ENCODE results near the gene LIMS3.
"Not testable (repeated sequence)": the region's sequence is repeated elsewhere in the genome, so short reads cannot be mapped to it uniquely, and the experiment has no call there.

LIMS3 gene

DNA sequence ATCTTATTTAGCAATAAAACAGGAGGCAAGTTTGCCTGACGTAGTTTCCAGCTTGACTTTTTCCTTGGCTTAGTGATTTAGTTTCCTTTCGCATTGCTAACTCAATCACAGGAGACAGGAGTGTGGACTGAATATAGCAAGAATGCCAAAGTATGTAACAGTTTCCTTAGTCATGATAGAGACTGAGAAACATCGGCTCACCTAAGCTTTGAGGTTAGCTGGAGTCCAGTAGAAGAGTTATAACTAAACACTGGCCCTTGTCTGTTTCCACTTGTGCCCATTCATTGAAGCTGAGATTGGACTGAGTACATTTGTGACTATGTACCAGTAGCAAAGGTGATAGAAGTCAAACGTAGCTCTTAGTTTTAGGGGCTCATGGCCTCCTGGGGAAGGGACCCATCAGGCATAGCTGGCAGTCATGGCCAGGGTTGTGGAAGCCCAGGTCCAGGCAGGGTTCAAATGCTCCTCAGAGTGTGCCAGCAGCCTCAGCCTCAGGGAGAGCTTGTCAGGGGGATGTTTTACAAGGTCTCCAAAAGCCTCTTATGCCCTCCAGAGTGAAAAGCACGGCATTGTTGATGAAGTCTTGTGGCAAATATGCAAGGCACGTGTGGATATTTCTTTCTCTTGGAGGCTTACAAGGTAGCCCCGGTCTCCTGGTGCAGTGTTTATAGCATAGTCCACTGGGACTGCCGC lies 573 bp upstream of the LIMS3 start:
- not testable (repeated sequence) for H3K27me3 ChIP-seq (ENCODE audit: low read depth, low read length); H3K4me3 ChIP-seq (ENCODE audit: low read depth in 1 of 2, low read length in 2 of 2); H3K36me3 ChIP-seq (ENCODE audit: control insufficient read depth in 1 of 2, insufficient read depth in 2 of 2, low read length in 2 of 2); H3K27ac ChIP-seq (ENCODE audit: low read length); H3K9me3 ChIP-seq (ENCODE audit: control insufficient read depth in 1 of 2, low read length in 2 of 2); H3K4me1 ChIP-seq (ENCODE audit: control insufficient read depth in 1 of 2, insufficient read depth in 2 of 2, low read length in 2 of 2)

DNA sequence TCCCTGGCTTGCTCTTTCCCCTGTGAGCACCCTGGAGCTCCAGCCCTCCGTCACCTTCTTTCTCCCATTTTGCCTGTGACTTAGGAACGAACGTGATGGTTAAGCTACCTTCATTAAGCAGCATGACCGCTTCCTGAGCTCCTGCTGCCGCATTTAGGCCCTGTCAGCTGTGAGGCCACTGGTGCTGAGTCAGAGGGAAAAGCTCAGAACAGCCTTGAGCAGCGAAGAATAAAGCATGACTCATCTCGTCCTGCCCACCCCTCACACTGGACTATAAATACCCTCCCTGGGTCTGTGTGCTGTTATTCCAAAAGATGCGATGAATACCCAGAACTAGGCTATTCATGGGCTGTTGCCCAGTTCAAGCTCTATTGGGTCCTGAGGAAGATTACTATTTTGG lies 7.3 kb downstream of the LIMS3 start:
- not testable (repeated sequence) for H3K36me3 ChIP-seq (ENCODE audit: control insufficient read depth in 1 of 2, insufficient read depth in 2 of 2, low read length in 2 of 2); H3K27ac ChIP-seq (ENCODE audit: low read length); H3K9me3 ChIP-seq (ENCODE audit: control insufficient read depth in 1 of 2, low read length in 2 of 2); H3K4me1 ChIP-seq (ENCODE audit: control insufficient read depth in 1 of 2, insufficient read depth in 2 of 2, low read length in 2 of 2); H3K4me3 ChIP-seq (ENCODE audit: low read depth in 1 of 2, low read length in 2 of 2); H3K27me3 ChIP-seq (ENCODE audit: low read depth, low read length)

DNA sequence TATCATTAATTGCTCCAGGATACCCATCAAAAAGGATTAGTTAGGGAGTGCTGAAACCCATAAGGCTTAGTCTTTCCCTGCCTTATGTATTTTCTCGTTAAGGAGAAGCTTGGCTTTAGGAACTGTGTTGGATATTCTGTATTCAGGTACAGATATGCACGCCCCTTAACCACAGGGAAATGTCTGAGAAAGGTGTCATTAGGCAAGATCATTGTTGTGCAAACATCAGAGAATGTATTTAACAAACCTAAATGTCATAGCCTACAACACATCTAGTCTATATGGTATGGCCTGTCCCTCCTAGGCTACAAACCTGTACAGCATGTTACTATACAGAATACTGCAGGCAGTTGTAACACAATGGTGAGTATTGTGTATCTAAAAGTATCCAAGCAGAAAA lies 10.1 kb downstream of the LIMS3 start:
- not testable (repeated sequence) for H3K4me3 ChIP-seq (ENCODE audit: low read depth in 1 of 2, low read length in 2 of 2); H3K27ac ChIP-seq (ENCODE audit: low read length); H3K4me1 ChIP-seq (ENCODE audit: control insufficient read depth in 1 of 2, insufficient read depth in 2 of 2, low read length in 2 of 2); H3K36me3 ChIP-seq (ENCODE audit: control insufficient read depth in 1 of 2, insufficient read depth in 2 of 2, low read length in 2 of 2); H3K27me3 ChIP-seq (ENCODE audit: low read depth, low read length); H3K9me3 ChIP-seq (ENCODE audit: control insufficient read depth in 1 of 2, low read length in 2 of 2)

GRCh38 chr2:109910789-109911188 lies 12.3 kb downstream of the LIMS3 start:
- H3K27ac ChIP-seq (ENCODE audit: low read length); H3K27me3 ChIP-seq (ENCODE audit: low read depth, low read length); H3K9me3 ChIP-seq (ENCODE audit: control insufficient read depth in 1 of 2, low read length in 2 of 2); H3K4me3 ChIP-seq (ENCODE audit: low read depth in 1 of 2, low read length in 2 of 2); H3K4me1 ChIP-seq (ENCODE audit: control insufficient read depth in 1 of 2, insufficient read depth in 2 of 2, low read length in 2 of 2); H3K36me3 ChIP-seq (ENCODE audit: control insufficient read depth in 1 of 2, insufficient read depth in 2 of 2, low read length in 2 of 2): not testable (repeated sequence)

- H3K27me3 ChIP-seq (ENCODE audit: low read depth, low read length); H3K27ac ChIP-seq (ENCODE audit: low read length); H3K9me3 ChIP-seq (ENCODE audit: control insufficient read depth in 1 of 2, low read length in 2 of 2); H3K36me3 ChIP-seq (ENCODE audit: control insufficient read depth in 1 of 2, insufficient read depth in 2 of 2, low read length in 2 of 2); H3K4me3 ChIP-seq (ENCODE audit: low read depth in 1 of 2, low read length in 2 of 2); H3K4me1 ChIP-seq (ENCODE audit: control insufficient read depth in 1 of 2, insufficient read depth in 2 of 2, low read length in 2 of 2): not testable (repeated sequence)
These were observed 15.4 kb downstream of the LIMS3 start for GRCh38 chr2:109913911-109914310.

- not testable (repeated sequence) for H3K27me3 ChIP-seq (ENCODE audit: low read depth, low read length); H3K27ac ChIP-seq (ENCODE audit: low read length); H3K4me3 ChIP-seq (ENCODE audit: low read depth in 1 of 2, low read length in 2 of 2); H3K36me3 ChIP-seq (ENCODE audit: control insufficient read depth in 1 of 2, insufficient read depth in 2 of 2, low read length in 2 of 2); H3K4me1 ChIP-seq (ENCODE audit: control insufficient read depth in 1 of 2, insufficient read depth in 2 of 2, low read length in 2 of 2); H3K9me3 ChIP-seq (ENCODE audit: control insufficient read depth in 1 of 2, low read length in 2 of 2)
These were observed 16.1 kb downstream of the LIMS3 start for GRCh38 chr2:109914552-109914951.

- not testable (repeated sequence) for H3K9me3 ChIP-seq (ENCODE audit: control insufficient read depth in 1 of 2, low read length in 2 of 2); H3K27ac ChIP-seq (ENCODE audit: low read length); H3K27me3 ChIP-seq (ENCODE audit: low read depth, low read length); H3K4me1 ChIP-seq (ENCODE audit: control insufficient read depth in 1 of 2, insufficient read depth in 2 of 2, low read length in 2 of 2); H3K36me3 ChIP-seq (ENCODE audit: control insufficient read depth in 1 of 2, insufficient read depth in 2 of 2, low read length in 2 of 2); H3K4me3 ChIP-seq (ENCODE audit: low read depth in 1 of 2, low read length in 2 of 2)
These were observed 17.3 kb downstream of the LIMS3 start for GRCh38 chr2:109915830-109916229.

GRCh38 chr2:109920162-109920561 lies 21.7 kb downstream of the LIMS3 start:
- not testable (repeated sequence) for H3K27me3 ChIP-seq (ENCODE audit: low read depth, low read length); H3K4me1 ChIP-seq (ENCODE audit: control insufficient read depth in 1 of 2, insufficient read depth in 2 of 2, low read length in 2 of 2); H3K4me3 ChIP-seq (ENCODE audit: low read depth in 1 of 2, low read length in 2 of 2)

DNA sequence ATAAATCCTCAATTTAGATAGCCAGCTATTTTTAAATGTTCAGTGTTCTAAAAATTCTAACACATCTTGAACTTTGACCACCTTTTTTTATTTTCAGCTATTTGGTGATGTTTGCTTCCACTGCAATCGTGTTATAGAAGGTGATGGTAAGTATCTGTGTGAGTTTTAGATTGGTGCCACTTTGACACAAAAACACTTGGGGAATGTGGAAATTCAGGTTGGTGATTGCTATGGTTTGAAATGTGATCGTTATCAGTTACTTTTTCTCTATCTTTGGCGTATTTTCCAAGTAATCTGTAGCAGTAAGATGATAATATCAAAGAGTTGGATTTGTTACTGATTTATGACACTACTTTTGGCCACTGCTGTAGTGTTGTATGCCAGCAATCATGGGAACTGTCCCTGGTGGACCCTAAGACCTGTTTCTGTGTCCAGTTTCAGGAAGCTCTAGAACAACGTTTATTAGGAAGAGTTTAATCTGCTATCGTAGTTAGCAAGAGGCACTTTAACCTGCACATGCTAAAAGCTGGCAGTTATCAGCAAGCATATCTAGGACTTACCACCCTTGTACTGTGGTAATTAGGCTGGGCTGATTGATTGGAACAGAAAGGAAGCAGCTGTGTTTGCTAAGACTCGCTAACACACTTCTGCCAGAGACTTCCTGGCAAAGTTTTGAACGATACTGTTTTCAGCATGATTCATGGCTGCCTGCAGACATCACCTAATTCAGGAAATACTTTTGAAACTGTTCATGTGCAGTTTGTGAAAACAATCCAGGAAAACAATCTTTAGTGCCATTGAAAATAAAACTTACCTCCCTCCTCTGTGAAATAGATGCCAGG lies 23.3 kb downstream of the LIMS3 start:
- not testable (repeated sequence) for H3K27me3 ChIP-seq (ENCODE audit: low read depth, low read length); H3K4me1 ChIP-seq (ENCODE audit: control insufficient read depth in 1 of 2, insufficient read depth in 2 of 2, low read length in 2 of 2); H3K36me3 ChIP-seq (ENCODE audit: control insufficient read depth in 1 of 2, insufficient read depth in 2 of 2, low read length in 2 of 2); H3K27ac ChIP-seq (ENCODE audit: low read length); H3K4me3 ChIP-seq (ENCODE audit: low read depth in 1 of 2, low read length in 2 of 2); H3K9me3 ChIP-seq (ENCODE audit: control insufficient read depth in 1 of 2, low read length in 2 of 2)

More at GRCh38 chr2:109920162-109920561, 21.7 kb downstream of the LIMS3 start:
- H3K27ac ChIP-seq (ENCODE audit: low read length); H3K9me3 ChIP-seq (ENCODE audit: control insufficient read depth in 1 of 2, low read length in 2 of 2); H3K36me3 ChIP-seq (ENCODE audit: control insufficient read depth in 1 of 2, insufficient read depth in 2 of 2, low read length in 2 of 2): not testable (repeated sequence)

DNA sequence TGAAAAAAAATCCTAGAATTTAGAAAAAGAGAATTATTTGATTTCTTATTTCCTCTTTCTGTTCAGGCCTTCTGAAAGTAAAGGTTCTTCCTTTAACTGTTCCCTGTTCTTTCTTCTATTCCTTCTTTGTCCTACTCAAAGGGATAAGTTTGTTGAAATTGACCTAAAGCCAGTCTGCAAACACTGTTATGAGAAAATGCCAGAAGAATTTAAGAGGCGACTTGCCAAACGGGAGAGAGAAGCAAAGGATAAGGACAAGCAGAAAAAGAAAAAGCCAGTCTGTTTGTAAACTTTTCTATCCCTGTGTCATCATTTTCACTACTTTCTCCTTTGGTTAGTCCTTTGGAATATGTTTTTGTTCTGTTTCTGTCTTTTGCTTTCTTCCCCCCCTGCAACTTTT lies 26.0 kb downstream of the LIMS3 start:
- H3K27me3 ChIP-seq (ENCODE audit: low read depth, low read length); H3K4me1 ChIP-seq (ENCODE audit: control insufficient read depth in 1 of 2, insufficient read depth in 2 of 2, low read length in 2 of 2); H3K36me3 ChIP-seq (ENCODE audit: control insufficient read depth in 1 of 2, insufficient read depth in 2 of 2, low read length in 2 of 2); H3K27ac ChIP-seq (ENCODE audit: low read length); H3K4me3 ChIP-seq (ENCODE audit: low read depth in 1 of 2, low read length in 2 of 2); H3K9me3 ChIP-seq (ENCODE audit: control insufficient read depth in 1 of 2, low read length in 2 of 2): not testable (repeated sequence)

DNA sequence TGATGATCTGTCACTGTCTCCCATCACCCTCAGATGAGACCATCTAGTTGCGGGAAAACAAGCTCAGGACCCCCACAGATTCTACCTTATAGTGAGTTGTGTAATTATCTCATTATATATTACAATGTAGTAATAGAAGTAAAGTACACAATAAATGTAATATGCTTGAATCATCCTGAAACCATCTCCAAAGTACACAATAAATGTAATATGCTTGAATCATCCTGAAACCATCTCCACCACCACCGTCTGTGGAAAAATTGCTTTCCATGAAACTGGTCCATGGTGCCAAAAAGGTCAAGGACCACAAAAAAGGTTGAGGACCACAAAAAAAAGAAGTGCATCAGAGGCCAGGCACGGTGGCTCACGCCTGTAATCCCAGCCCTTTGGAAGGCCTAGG lies 29.3 kb downstream of the LIMS3 start:
- not testable (repeated sequence) for H3K4me1 ChIP-seq (ENCODE audit: control insufficient read depth in 1 of 2, insufficient read depth in 2 of 2, low read length in 2 of 2); H3K9me3 ChIP-seq (ENCODE audit: control insufficient read depth in 1 of 2, low read length in 2 of 2); H3K36me3 ChIP-seq (ENCODE audit: control insufficient read depth in 1 of 2, insufficient read depth in 2 of 2, low read length in 2 of 2); H3K27me3 ChIP-seq (ENCODE audit: low read depth, low read length); H3K4me3 ChIP-seq (ENCODE audit: low read depth in 1 of 2, low read length in 2 of 2); H3K27ac ChIP-seq (ENCODE audit: low read length)

DNA sequence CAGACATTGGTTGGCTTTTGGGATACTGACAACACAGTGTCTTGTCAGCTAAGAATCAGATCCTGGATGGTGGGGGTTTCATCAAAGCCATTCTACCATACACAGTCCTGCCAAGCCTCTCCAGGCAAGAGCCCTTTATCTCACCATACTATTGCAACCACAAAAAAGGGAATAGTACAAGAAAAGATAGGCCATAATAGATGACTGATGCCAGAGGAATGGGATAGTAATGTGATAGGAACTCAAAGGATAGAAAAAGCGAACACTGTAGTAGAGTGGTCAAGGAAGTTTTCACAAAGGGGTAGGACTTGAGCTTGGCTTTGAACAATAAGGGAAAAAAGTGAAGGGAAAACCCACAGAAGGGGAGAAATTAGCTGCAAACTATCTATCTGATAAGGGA lies 30.7 kb downstream of the LIMS3 start:
- not testable (repeated sequence) for H3K4me1 ChIP-seq (ENCODE audit: control insufficient read depth in 1 of 2, insufficient read depth in 2 of 2, low read length in 2 of 2); H3K27ac ChIP-seq (ENCODE audit: low read length); H3K36me3 ChIP-seq (ENCODE audit: control insufficient read depth in 1 of 2, insufficient read depth in 2 of 2, low read length in 2 of 2); H3K9me3 ChIP-seq (ENCODE audit: control insufficient read depth in 1 of 2, low read length in 2 of 2); H3K4me3 ChIP-seq (ENCODE audit: low read depth in 1 of 2, low read length in 2 of 2); H3K27me3 ChIP-seq (ENCODE audit: low read depth, low read length)

Measured in muscle layer of duodenum (tissue), 2 donors.